Smooth muscle cell (in vitro differentiated cells): ENCODE results near the gene VAV1. TPM values are rescaled to one million over a fixed set of nuclear protein-coding genes. Genes with fewer than 3 reads are reported as not detected.
"Not testable (repeated sequence)": the region's sequence is repeated elsewhere in the genome, so short reads cannot be mapped to it uniquely, and the experiment has no call there.

Experiments
- DNase-seq: peaks from one replicate; lab custom pipeline; 2025; ENCODE audit not compliant: unreplicated experiment; lab: John Stamatoyannopoulos, UW
- H2AFZ ChIP-seq: fragments of 200-600 bp; sonication (generic); 2 replicates; pipeline ENCODE4 v1.6.0; 2016; ENCODE audit warnings: antibody characterized with exemption, low read depth, mild to moderate bottlenecking
- H3F3A ChIP-seq: fragments of 200-600 bp; sonication (generic); 2 replicates; pipeline ENCODE4 v1.6.0; 2017; ENCODE audit warnings: antibody characterized with exemption, low read depth
- H3K27ac ChIP-seq: fragments of 200-600 bp; sonication (generic); 2 replicates; pipeline ENCODE4 v1.5.1; 2016; ENCODE audit warnings: low read depth, mild to moderate bottlenecking
- H3K27me3 ChIP-seq: fragments of 200-600 bp; sonication (generic); 2 replicates; pipeline ENCODE4 v1.6.1; 2016; ENCODE audit warnings: low read depth, mild to moderate bottlenecking
- H3K36me3 ChIP-seq: fragments of 200-600 bp; sonication (generic); 2 replicates; pipeline ENCODE4 v1.5.1; 2016; ENCODE audit warnings: low read depth
- H3K4me1 ChIP-seq: fragments of 200-600 bp; sonication (generic); 2 replicates; pipeline ENCODE4 v1.5.1; 2016; ENCODE audit warnings: low read depth
- H3K4me2 ChIP-seq: fragments of 200-600 bp; sonication (generic); 2 replicates; pipeline ENCODE4 v1.6.0; 2016; ENCODE audit warnings: mild to moderate bottlenecking
- H3K4me3 ChIP-seq: fragments of 200-600 bp; sonication (generic); 2 replicates; pipeline ENCODE4 v1.5.1; 2016; ENCODE audit warnings: mild to moderate bottlenecking
- H3K79me2 ChIP-seq: fragments of 200-600 bp; sonication (generic); 2 replicates; pipeline ENCODE4 v1.6.0; 2016; ENCODE audit warnings: low read depth, mild to moderate bottlenecking
- H3K9ac ChIP-seq: fragments of 200-600 bp; sonication (generic); 2 replicates; pipeline ENCODE4 v1.6.0; 2016; ENCODE audit warnings: low read depth
- H3K9me3 ChIP-seq: fragments of 200-600 bp; sonication (generic); replicated peaks from 2 replicates; pipeline ENCODE4 v1.5.1; 2016; ENCODE audit warnings: low read depth
- H4K20me1 ChIP-seq: fragments of 200-600 bp; sonication (generic); 2 replicates; pipeline ENCODE4 v1.6.0; 2016; ENCODE audit warnings: low read depth
- CTCF ChIP-seq: fragments of 200-600 bp; sonication (generic); IDR thresholded peaks from 2 replicates; pipeline ENCODE4 v1.5.1; 2017; ENCODE audit warnings: borderline replicate concordance, mild to moderate bottlenecking, antibody characterized with exemption; ENCODE audit not compliant: insufficient read depth, poor library complexity, severe bottlenecking
- WGBS: methylation state at CpG from one replicate; pipeline ENCODE4 v1.1.7; 2016; ENCODE audit warnings: low lambda C conversion rate; 5-methylcytosine and 5-hydroxymethylcytosine counted together
- polyA plus RNA-seq: library from polyadenylated mRNA; unstranded; fragments of >200 nt; fragmentation: Nextera tagmentation; extraction: Ambion mirVana; gene quantifications from 2 replicates; pipeline ENCODE4 v1.2.1, GENCODE V29; 2016
- total RNA-seq: library from RNA; depleted of rRNA; stranded (reverse); fragments of >200 nt; gene quantifications from 2 replicates; pipeline ENCODE4 v1.2.3, GENCODE V29; 2014

The VAV1 gene
- total and polyA plus RNA-seq, 2 experiments from 2014 or later, result not detected

GRCh38 chr19:6754653-6755463 is 17.6 kb upstream of the VAV1 start:
- Histone ChIP-seq H2AFZ (no peak overlapping the region), H3K4me1 (no peaks in the 10 kb centered on the region), H3K9ac (no peak overlapping the region), H3F3A (no peaks in the 10 kb centered on the region), H3K27me3 (no peaks in the 10 kb centered on the region), H3K36me3 (no peaks in the 10 kb centered on the region), H3K27ac (no peak overlapping the region), H3K4me2 (no peak overlapping the region), H3K79me2 (no peaks in the 10 kb centered on the region), H3K4me3 (no peak overlapping the region), H4K20me1 (no peaks in the 10 kb centered on the region), H3K9me3 (no peaks in the 10 kb centered on the region)
- DNase-seq, result no peak
- no peak for TF ChIP-seq CTCF
- 93% methylated on average over 23 of the region's 23 CpGs for WGBS

GRCh38 chr19:6760606-6761005 is 11.9 kb upstream of the VAV1 start:
- Histone ChIP-seq H3K9me3 (no peaks in the 10 kb centered on the region), H3K27ac (no peak overlapping the region), H3K4me3 (no peak overlapping the region), H3F3A (no peaks in the 10 kb centered on the region), H2AFZ (no peak overlapping the region), H3K4me2 (no peak overlapping the region), H3K9ac (no peak overlapping the region), H3K36me3 (no peaks in the 10 kb centered on the region), H4K20me1 (no peaks in the 10 kb centered on the region), H3K4me1 (no peaks in the 10 kb centered on the region), H3K79me2 (no peaks in the 10 kb centered on the region), H3K27me3 (no peaks in the 10 kb centered on the region)
- WGBS, result 97% methylated on average over 17 of the region's 17 CpGs
- TF ChIP-seq CTCF, result no peak
- DNase-seq, result no peak

GRCh38 chr19:6761053-6761676 is 11.3 kb upstream of the VAV1 start:
- Histone ChIP-seq H3K27ac (no peak overlapping the region), H3K4me1 (no peaks in the 10 kb centered on the region), H3K27me3 (no peaks in the 10 kb centered on the region), H3K4me2 (no peak overlapping the region), H3K36me3 (no peaks in the 10 kb centered on the region), H2AFZ (no peak overlapping the region), H3K9ac (no peak overlapping the region), H4K20me1 (no peaks in the 10 kb centered on the region), H3K4me3 (no peak overlapping the region), H3F3A (no peaks in the 10 kb centered on the region), H3K79me2 (no peaks in the 10 kb centered on the region), H3K9me3 (no peaks in the 10 kb centered on the region)
- TF ChIP-seq CTCF, result no peak
- WGBS, result 57% methylated on average over 4 of the region's 4 CpGs
- no peak for DNase-seq

- not testable (repeated sequence) for H3K9ac ChIP-seq, H4K20me1 ChIP-seq, H3K36me3 ChIP-seq, H3K27ac ChIP-seq, H3K4me2 ChIP-seq, H3K27me3 ChIP-seq, H2AFZ ChIP-seq, DNase-seq, H3K4me1 ChIP-seq, H3F3A ChIP-seq, H3K9me3 ChIP-seq, H3K4me3 ChIP-seq, H3K79me2 ChIP-seq
- 85% methylated on average over 8 of the region's 8 CpGs for WGBS
Observed at GRCh38 chr19:6762253-6762797, 10.2 kb upstream of the VAV1 start.
